GM21529 (cell line): Measurements from ENCODE around the gene LAT.
"Not testable (repeated sequence)": the region's sequence is repeated elsewhere in the genome, so short reads cannot be mapped to it uniquely, and the experiment has no call there.

Source experiments
- ATAC-seq: cut with Tn5 transposase; IDR thresholded peaks from one replicate; pipeline ENCODE4 v1.9.1; 2021; ENCODE audit not compliant: unreplicated experiment

Gene LAT

DNA sequence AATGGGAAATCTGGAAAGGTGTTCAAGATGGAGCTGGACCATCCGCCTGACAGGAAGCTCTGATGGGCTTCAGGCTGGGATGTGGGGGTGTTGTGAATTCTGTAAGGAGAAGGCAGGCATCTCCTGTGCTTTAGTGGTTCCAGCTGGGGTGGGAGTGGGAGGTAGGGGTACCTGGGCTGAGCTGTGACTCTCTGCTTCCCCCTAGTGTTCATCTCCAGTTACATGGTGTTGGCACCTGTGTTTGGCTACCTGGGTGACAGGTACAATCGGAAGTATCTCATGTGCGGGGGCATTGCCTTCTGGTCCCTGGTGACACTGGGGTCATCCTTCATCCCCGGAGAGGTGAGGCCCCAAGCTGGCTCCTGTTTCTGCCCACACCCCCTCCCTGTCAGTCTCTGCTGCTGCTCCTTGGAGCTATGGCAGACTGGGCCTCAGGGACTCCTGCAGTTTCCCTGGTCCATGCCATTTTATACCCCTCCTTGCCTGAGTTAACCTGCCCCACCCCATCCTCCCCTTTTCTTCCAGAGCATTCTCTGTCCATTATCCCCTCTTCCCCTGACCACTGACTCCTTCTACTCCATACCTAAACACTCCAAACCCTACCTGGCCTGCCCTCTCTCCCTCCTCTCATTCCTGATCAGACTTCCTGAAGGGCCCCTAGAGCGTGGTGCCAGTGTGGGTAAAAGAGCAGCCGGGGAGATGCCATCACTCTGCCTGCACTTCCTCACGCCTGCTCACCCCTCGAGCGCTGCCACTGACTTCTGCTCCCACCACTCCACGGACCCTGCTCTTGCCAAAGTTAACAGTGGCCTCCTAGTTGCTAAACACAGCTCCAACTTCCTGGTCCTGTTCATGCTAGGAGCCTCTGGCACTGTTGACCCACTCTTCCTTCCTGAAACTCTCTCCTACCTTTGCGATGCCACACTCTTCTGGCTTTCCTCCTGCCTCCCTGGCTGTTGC, 6.9 kb upstream of the LAT start:
- no peak for ATAC-seq

DNA sequence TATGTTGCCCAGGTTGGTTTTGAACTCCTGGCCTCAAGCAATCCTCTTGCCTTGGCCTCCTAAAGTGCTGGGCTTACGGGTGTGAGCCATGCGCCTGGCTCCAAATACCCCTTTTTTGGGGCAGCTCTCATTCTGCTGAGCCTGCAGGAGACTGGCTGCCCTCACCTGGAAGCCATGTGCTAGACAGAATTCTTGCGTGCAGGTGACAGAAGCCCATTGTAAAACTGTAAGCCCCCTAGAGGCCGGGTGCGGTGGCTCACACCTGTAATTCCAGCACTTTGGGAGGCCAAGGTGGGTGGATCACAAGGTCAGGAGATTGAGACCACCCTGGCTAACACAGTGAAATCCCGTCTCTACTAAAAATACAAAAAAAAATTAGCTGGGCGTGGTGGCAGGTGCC, 4.5 kb upstream of the LAT start:
- not testable (repeated sequence) for ATAC-seq

DNA sequence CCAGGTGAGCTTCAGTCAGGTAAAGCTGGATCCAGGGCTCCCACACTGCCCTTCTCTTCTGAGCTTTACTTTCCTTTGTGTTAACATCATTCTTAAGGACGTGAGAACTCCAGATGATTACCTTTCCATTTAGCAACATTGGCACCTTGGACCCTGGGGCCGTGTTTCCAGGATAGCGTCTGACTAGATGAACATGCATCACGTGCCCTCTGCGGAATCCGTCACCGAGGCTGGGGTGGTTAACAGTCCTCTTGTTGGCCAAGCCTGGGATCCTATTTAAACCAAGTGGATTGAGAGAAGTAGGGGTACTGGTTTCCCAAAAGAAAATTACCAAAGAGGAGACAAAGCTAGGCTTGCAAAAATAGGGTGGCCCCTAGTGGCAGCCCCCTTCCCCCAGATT, 3.9 kb upstream of the LAT start:
- ATAC-seq = no peak

DNA sequence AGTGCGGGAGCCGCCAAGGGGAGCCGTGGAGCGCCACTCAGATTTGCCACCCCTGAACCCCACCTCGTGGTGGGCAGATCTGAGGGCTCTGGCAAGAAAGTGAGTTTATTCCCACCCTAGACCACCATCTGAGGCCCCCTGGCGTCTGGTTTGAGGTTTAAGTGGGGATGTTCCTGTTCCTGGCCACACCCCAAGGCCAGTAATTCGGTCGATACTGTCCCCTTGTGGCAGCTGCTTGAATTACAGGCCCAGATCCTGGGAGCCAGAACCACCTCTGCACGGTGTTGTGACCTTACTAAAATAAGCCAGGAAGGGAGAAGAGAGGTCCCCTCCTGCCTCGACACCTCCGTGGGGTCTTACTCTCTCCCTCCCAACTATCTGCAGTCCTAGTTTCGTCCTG, 3.3 kb upstream of the LAT start:
- no peak for ATAC-seq

DNA sequence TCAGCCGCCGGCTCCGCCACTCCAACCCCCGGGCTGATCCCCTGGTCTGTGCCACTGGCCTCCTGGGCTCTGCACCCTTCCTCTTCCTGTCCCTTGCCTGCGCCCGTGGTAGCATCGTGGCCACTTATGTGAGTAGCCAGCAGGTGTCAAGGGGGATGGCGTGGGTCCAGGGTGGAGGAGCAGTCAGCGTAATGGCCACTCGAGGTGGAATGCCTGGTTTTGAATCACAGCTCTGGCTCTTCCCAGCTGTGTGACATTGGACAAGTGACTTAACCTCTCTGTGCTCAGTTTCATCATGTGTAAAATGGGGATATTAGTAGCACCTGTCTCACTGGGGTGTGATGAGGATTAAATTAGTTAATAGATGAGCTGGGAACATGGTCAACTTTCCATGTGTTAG, 2.4 kb upstream of the LAT start:
- no peak for ATAC-seq

DNA sequence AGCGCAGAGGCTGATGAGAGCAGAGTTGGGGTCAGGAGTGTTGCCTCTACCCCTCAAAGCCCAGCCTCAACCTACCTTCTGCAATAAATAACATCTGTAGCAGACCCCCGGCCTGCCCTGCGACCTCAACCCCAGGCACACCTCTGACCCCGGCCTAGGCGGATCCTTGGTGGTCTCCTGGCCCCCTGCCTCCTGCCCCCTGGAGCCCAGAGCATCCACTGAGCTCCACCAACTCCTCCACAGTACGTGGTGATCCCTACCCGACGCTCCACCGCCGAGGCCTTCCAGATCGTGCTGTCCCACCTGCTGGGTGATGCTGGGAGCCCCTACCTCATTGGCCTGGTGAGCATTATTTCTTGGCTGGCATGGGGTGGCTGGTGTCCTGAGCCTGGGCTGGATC, 1.9 kb upstream of the LAT start:
- ATAC-seq = no peak

DNA sequence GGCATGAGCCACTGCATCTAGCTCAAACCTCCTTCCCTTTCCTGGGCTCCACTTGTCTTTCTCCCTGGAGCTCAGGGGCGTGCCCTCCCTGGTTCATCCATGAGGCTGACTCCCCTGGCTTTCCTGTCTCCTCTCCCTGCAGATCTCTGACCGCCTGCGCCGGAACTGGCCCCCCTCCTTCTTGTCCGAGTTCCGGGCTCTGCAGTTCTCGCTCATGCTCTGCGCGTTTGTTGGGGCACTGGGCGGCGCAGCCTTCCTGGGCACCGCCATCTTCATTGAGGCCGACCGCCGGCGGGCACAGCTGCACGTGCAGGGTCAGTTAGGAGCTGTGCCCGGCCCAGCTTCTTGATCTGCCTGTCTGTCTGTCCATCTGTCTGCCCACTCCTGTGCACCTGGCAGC, 1.2 kb upstream of the LAT start:
- ATAC-seq = no peak

DNA sequence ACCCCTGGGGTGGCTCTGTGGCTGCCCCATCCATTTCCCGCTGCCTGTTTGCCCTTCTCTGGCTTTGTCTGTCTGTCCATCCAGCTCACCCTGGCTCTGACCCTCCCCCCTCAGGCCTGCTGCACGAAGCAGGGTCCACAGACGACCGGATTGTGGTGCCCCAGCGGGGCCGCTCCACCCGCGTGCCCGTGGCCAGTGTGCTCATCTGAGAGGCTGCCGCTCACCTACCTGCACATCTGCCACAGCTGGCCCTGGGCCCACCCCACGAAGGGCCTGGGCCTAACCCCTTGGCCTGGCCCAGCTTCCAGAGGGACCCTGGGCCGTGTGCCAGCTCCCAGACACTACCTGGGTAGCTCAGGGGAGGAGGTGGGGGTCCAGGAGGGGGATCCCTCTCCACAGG, 761 bp upstream of the LAT start:
- no peak for ATAC-seq

DNA sequence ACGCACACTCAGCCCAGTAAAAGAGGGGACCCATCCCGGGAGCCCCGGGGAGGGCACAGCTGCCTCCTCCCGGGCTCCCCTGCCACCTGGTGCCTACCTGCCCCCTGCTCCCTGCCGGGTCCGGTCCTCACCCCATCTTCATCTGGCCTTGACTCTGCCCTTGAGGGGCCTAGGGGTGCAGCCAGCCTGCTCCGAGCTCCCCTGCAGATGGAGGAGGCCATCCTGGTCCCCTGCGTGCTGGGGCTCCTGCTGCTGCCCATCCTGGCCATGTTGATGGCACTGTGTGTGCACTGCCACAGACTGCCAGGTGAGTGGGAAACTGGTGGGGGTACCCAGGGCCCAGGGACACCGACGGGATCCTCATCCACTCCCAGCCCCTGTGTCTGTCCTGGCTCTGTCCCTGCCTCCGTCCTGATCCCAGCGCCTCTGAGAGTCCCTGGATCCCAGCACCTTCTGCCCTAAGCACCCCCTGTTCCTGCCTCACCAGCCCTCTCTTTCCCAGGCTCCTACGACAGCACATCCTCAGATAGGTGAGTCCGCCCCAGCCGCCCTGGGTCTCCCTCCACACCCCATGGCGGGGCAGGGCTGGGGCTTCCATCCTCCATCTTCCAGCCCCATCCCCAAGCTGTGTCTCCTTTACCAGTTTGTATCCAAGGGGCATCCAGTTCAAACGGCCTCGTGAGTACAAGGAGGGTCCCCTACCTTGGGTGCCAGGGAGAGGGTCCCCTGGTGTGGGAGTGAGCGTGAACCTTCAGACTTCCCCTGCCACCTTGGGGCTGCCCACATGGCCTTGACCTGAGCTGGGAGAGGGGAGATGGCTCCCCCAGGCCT, 574 bp downstream of the LAT start:
- no peak for ATAC-seq

DNA sequence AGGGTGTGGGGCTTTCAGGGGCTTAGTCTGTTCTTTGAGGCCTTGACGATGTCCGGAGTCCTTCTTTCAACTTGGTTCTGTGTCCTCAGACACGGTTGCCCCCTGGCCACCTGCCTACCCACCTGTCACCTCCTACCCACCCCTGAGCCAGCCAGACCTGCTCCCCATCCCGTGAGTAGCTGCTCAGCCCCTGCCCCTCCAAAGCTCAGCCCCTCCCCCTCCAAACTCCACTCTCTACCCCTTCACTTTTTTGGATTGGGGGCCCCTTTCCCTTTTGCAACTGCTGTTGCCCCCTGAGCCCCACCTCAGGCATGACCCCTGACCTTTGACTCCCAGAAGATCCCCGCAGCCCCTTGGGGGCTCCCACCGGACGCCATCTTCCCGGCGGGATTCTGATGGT, 1.2 kb downstream of the LAT start:
- ATAC-seq = no peak

DNA sequence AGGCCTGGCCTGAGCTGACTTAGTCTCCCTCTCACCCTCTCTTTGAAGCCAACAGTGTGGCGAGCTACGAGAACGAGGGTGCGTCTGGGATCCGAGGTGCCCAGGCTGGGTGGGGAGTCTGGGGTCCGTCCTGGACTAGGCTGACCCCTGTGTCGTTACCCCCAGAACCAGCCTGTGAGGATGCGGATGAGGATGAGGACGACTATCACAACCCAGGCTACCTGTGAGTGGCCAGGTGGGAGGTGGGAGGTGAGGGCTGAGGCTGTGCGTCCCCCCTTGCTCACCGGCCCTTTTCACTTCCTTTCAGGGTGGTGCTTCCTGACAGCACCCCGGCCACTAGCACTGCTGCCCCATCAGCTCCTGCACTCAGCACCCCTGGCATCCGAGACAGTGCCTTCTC, 1.6 kb downstream of the LAT start:
- ATAC-seq = no peak

DNA sequence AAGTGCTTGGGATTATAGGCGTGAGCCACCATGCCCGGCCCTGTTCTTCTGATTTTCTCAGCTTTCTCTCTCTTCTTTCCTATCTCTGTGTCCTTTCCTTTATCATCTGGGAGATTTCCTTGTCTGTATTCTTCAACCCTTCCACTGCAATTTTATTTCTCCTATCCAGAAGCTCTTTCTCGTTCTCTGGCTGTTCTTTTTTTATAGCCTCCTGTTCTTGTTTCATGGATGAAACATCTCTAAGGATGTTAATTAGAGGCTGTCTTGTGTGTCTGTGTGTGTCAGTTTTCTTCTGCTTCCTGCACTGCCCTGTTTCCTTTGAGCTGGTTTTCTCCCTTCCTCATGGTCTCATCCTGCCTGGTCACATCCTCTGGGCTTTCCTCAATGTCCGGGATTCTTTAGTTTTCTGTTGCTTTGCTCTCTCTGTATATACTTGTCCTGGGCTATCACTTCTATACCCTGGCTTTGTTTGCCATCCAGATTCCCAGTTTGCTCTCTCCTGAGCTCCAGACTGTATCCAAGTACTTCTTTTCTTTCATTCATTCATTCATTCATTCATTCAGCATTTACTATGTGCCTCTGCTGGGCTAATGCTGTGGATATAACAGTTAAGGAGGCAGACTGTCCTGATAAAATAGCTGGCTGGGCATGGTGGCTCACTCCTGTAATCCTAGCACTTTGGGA, 2.5 kb downstream of the LAT start:
- no peak for ATAC-seq

DNA sequence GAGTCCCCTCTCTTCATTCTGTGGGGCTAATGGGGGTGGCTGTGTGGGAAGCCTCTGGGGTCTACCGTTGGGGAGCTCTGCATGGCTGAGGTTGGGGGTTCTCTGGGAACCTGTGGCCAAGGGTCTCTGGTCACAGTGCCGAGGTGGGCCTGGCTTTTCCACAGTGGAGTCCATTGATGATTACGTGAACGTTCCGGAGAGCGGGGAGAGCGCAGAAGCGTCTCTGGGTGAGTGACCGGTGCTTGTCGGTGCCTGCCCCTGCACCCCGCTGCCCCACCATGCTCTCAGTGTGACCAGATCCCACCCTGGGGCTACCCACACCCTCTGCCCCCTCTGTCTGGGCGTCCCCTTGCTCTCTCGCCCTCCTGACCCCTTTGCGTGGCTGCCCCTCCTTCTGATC, 4.5 kb downstream of the LAT start:
- ATAC-seq = no peak

DNA sequence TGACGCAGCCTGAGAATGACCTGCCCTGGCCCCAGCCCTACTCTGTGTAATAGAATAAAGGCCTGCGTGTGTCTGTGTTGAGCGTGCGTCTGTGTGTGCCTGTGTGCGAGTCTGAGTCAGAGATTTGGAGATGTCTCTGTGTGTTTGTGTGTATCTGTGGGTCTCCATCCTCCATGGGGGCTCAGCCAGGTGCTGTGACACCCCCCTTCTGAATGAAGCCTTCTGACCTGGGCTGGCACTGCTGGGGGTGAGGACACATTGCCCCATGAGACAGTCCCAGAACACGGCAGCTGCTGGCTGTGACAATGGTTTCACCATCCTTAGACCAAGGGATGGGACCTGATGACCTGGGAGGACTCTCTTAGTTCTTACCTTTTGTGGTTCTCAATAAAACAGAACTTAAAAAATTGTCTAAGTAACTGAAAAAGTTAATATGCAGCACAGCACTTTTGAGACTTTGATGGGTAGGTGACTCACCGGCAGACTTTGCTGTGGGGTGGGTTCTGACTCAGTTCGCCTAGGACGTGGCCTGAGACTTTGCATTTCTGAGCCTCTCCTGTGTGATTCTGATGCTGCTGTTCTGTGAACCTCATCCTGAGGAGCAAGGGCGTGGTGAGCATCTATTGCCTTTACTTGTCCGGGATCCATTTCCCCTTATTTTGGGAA, 5.7 kb downstream of the LAT start:
- ATAC-seq = no peak

DNA sequence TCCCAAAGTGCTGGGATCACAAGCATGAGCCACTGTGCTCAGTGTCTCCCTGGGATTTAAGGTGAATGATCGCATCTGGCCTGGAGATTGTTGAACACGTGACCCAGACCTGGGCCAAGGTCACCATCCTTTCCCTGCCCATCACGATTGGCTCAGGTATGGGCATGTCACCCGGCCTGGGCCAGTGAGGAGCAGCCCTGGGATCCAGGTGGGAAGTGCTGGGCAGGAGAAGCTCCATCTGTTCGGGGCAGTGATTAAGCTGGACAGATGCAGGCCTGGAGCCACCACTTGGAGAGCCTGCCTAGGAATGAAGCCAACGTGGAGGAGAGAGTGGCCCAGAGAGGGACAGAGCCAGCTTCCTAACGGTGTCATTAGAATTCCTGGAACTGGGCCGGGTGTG, 6.8 kb downstream of the LAT start:
- ATAC-seq = no peak

DNA sequence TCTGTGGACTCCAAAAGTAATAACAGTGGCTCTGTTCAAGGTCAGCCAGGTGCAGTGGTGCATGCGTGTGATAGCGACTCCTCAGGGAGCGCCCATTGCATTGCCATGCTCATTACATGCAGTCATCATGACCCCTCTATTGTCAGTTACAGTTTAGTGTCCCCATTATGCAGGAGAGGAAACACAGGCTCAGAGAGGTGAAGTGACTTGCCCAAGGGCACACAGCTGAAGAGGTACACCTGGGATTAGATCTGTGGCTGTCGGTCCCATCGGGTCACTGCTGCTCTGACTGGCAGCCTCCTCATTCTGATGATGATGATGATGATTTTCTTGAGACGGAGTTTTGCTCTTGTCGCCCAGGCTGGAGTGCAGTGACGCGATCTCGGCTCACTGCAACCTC, 7.6 kb downstream of the LAT start:
- ATAC-seq = no peak

DNA sequence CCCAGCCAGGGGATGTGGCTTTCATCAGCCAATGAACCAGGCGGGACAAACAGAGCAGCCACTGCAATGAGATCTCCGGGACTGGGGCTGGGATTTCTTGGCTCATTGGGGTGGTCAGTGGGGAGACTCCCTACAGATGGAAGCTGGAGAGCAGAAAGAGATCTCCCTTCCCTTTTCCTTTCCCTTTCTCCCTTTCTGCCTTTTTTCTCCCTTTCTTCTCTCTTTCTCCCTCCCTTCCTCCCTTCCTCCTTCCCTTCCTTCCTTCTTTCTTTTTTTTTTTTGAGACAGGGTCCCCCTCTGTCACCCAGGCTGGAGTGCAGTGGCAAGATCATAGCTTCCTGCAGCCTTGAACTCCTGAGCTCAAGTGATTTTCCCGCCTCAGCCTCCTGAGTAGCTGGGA, 14.0 kb downstream of the LAT start:
- no peak for ATAC-seq

DNA sequence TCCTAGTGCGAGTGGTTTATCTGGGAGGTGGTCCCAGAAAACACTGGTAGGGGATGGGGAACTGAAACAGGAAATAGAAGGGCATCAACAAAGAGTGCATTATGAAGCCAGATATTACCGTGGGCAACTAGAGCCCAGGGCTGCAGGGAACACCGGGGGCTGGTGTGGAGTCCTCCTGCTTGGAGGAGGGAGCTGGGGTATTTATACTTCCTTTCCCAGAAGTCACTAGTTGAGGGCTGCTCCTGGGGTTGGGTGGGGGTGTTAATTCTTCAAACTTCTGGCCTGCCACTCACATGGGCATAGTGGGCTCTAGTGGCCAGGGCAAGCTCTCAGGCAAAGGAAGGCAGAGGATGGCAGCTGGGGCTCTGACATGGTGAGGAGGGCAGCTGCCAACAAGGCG, 14.7 kb downstream of the LAT start:
- ATAC-seq = no peak

DNA sequence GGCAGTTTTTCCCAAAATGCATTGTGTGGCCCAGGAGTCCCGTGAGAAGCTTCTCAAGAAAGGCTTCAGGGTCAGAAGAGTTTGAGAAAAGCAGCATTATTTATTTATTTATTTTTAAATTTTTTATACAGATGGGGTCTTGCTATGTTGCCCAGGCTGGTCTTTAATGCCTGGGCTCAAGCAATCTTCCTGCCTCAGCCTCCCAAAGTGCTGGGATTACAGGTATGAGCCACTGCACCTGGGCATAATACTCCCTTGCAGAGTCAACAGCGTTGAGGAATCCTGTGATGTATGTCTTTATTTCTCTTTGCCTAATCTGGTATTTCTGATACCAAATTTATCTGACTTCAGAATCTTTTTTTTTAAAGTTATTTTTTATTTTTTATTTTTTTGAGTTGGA, 15.2 kb downstream of the LAT start:
- no peak for ATAC-seq

DNA sequence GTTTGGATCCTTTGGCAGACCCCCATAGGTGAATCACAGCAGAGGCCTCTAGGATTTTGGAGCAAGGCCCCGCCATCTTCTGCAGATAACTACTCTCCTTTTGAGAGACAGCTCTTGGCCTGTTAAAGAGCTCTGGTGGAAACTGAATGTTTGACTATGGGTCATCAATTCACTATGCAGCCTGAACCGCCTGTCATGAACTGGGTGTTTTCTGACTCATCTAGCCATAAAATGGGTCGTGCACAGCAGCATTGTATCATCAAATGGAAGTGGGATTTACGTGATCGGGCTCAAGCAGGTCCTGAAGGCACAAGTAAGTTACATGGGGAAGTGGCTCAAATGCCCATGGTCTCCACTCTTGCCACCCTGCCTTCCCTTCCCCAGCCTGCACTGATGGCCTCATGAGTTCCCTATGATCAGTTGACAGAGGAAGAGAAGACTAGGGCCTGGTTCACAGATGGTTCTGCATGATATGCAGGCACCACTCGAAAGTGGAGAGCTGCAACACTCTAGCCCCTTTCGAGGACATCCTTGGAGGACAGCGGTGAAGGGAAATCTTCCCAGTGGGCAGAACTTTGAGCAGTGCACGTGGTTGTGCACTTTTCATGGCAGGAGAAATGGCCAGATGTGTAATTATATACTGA, 19.8 kb downstream of the LAT start:
- ATAC-seq = not testable (repeated sequence)
